ENCODE results near the gene RDM1. TPM values are rescaled to one million over a fixed set of nuclear protein-coding genes. Genes with fewer than 3 reads are reported as not detected.

Gene RDM1
- total RNA-seq, 1 experiment from 2014 or later, result 2.1 TPM

- Histone ChIP-seq H3K9me3 (ENCODE audit: low read depth, low read length, poor library complexity, severe bottlenecking) (no peaks in the 10 kb centered on the region), H3K4me1 (ENCODE audit: insufficient read depth, low read length, poor library complexity, severe bottlenecking) (no peaks in the 10 kb centered on the region), H3K27ac (ENCODE audit: low read depth, low read length, poor library complexity, severe bottlenecking) (no peak overlapping the region), H3K36me3 (ENCODE audit: insufficient read depth, low read length, poor library complexity, severe bottlenecking) (no peaks in the 10 kb centered on the region), H3K4me3 (ENCODE audit: low read depth, low read length, poor library complexity, severe bottlenecking) (no peak overlapping the region), H3K27me3 (replicated peaks; ENCODE audit: insufficient read depth, low read depth, low read length, poor library complexity) (no peaks in the 10 kb centered on the region)
- peak; percentile 27 for DNase-seq (ENCODE audit: low spot score)
- TF ChIP-seq EZH2 (IDR thresholded peaks at IDR 0.05; ENCODE audit: borderline replicate concordance, low read depth, low read length, poor library complexity, severe bottlenecking), result no peak
- no peak for TF ChIP-seq CTCF (conservative IDR thresholded peaks at IDR 0.05; ENCODE audit: low read depth, low read length)
- POLR2A ChIA-PET (ENCODE audit: low non-redundant PET), result no interaction called here
- CTCF ChIA-PET, result interaction anchor here (0.6 kb wide), 1 partner anchor 270 kb away, joined by 4 read pairs; no protein-coding TSS in a partner anchor
- BruUV-seq (replicated peaks), result no TSS peak
- intact Hi-C loops (cut with micrococcal nuclease; ENCODE audit: unreplicated experiment), result no loop called here
These were observed 40.5 kb downstream of the RDM1 start for GRCh38 chr17:35889818-35890773.

GRCh38 chr17:35889241-35889640, 41.3 kb downstream of the RDM1 start:
- no TSS peak for BruUV-seq (replicated peaks)
- ChIA-PET POLR2A (ENCODE audit: low non-redundant PET) (no interaction called here), CTCF (no interaction called here)

More at GRCh38 chr17:35889241-35889640, 41.3 kb downstream of the RDM1 start:
- no peaks in the 10 kb centered on the region for H3K27me3 ChIP-seq (replicated peaks; ENCODE audit: insufficient read depth, low read depth, low read length, poor library complexity)
- intact Hi-C loops (cut with micrococcal nuclease; ENCODE audit: unreplicated experiment), result no loop called here
- no peak overlapping the region for H3K27ac ChIP-seq (ENCODE audit: low read depth, low read length, poor library complexity, severe bottlenecking)
- H3K9me3 ChIP-seq (ENCODE audit: low read depth, low read length, poor library complexity, severe bottlenecking), result no peaks in the 10 kb centered on the region
- no peak overlapping the region for H3K4me3 ChIP-seq (ENCODE audit: low read depth, low read length, poor library complexity, severe bottlenecking)
- no peak for DNase-seq (ENCODE audit: low spot score)
- H3K36me3 ChIP-seq (ENCODE audit: insufficient read depth, low read length, poor library complexity, severe bottlenecking), result no peaks in the 10 kb centered on the region
- H3K4me1 ChIP-seq (ENCODE audit: insufficient read depth, low read length, poor library complexity, severe bottlenecking), result no peaks in the 10 kb centered on the region
- TF ChIP-seq CTCF (conservative IDR thresholded peaks at IDR 0.05; ENCODE audit: low read depth, low read length) (no peak), EZH2 (IDR thresholded peaks at IDR 0.05; ENCODE audit: borderline replicate concordance, low read depth, low read length, poor library complexity, severe bottlenecking) (no peak)

All from A673 (cell line).